PC-3 (cell line): ENCODE results near the gene TAS1R3. TPM values are rescaled to one million over a fixed set of nuclear protein-coding genes. Genes with fewer than 3 reads are reported as not detected.

Experiments used
- ATAC-seq: fragments of 200-7000 bp; cut with Tn5 transposase; 2 replicates; pipeline ENCODE4 v1.9.1; 2020; ENCODE audit warnings: mild to moderate bottlenecking, moderate library complexity
- BruUV-seq: library from RNA; stranded (reverse); fragments of 400-500 nt; replicated peaks from 2 replicates; lab custom pipeline; 2021; lab: Mats Ljungman, UMichigan
- CTCF ChIA-PET: fragments of 300-600 bp; sonication (Branson Sonifier 250); formaldehyde crosslinking; loops from one replicate; lab custom pipeline; 2022; ENCODE audit warnings: antibody characterized with exemption; lab: Charles Lee
- POLR2A ChIA-PET: fragments of 300-600 bp; sonication (Branson Sonifier 250); formaldehyde crosslinking; loops from one replicate; lab custom pipeline; 2022; ENCODE audit warnings: antibody characterized with exemption; ENCODE audit not compliant: unreplicated experiment; lab: Charles Lee
- DNase-seq: peaks from one replicate; pipeline ENCODE4 v3.0.0-alpha.2; 2015
- H2AFZ ChIP-seq: fragments of 300-600 bp; sonication (generic); 2 replicates; pipeline ENCODE4 v1.6.0; 2016; ENCODE audit warnings: antibody characterized with exemption, low read length
- H3F3A ChIP-seq: fragments of 300-600 bp; sonication (generic); one replicate; pipeline ENCODE4 v1.6.0; 2017; ENCODE audit warnings: antibody characterized with exemption, low read length, control low read depth, mild to moderate bottlenecking; ENCODE audit not compliant: unreplicated experiment
- H3K27ac ChIP-seq: fragments of 300-600 bp; sonication (generic); 2 replicates; pipeline ENCODE4 v1.5.1; 2016; ENCODE audit warnings: mild to moderate bottlenecking, low read length
- H3K27me3 ChIP-seq: fragments of 300-600 bp; sonication (generic); 2 replicates; pipeline ENCODE4 v1.6.1; 2016; ENCODE audit warnings: low read length, mixed read lengths
- H3K36me3 ChIP-seq: fragments of 300-600 bp; sonication (generic); 2 replicates; pipeline ENCODE4 v1.6.1; 2016; ENCODE audit warnings: low read depth, mixed run types, low read length, mixed read lengths
- H3K4me1 ChIP-seq: fragments of 300-600 bp; sonication (generic); 2 replicates; pipeline ENCODE4 v1.5.1; 2016; ENCODE audit warnings: low read length; ENCODE audit not compliant: insufficient read depth
- H3K4me2 ChIP-seq: fragments of 300-600 bp; sonication (generic); 2 replicates; pipeline ENCODE4 v1.6.0; 2016; ENCODE audit warnings: low read length
- H3K4me3 ChIP-seq: fragments of 300-600 bp; sonication (generic); 2 replicates; pipeline ENCODE4 v1.5.1; 2016; ENCODE audit warnings: mild to moderate bottlenecking, low read length, mixed read lengths
- H3K79me2 ChIP-seq: fragments of 300-600 bp; sonication (generic); 2 replicates; pipeline ENCODE4 v1.6.1; 2017; ENCODE audit warnings: low read length, mixed read lengths
- H3K9ac ChIP-seq: fragments of 300-600 bp; sonication (generic); 2 replicates; pipeline ENCODE4 v1.6.0; 2016; ENCODE audit warnings: mild to moderate bottlenecking, low read length
- H3K9me2 ChIP-seq: fragments of 300-600 bp; sonication (generic); replicated peaks from 2 replicates; pipeline ENCODE4 v1.6.1; 2016; ENCODE audit warnings: mixed run types, low read length, mixed read lengths
- H3K9me3 ChIP-seq: fragments of 300-600 bp; sonication (generic); 2 replicates; pipeline ENCODE4 v1.6.1; 2016; ENCODE audit warnings: low read length, mixed read lengths
- H4K20me1 ChIP-seq: fragments of 300-600 bp; sonication (generic); 2 replicates; pipeline ENCODE4 v1.6.1; 2016; ENCODE audit warnings: low read length, mixed read lengths
- CTCF ChIP-seq: fragments of 300-600 bp; sonication (generic); conservative IDR thresholded peaks from 2 replicates; pipeline ENCODE4 v1.5.1; 2017; ENCODE audit warnings: antibody characterized with exemption, low read depth, mild to moderate bottlenecking, low read length
- EZH2 ChIP-seq: fragments of 300-600 bp; sonication (generic); IDR thresholded peaks from one replicate; pipeline ENCODE4 v1.6.1; 2017; ENCODE audit warnings: antibody characterized with exemption, mild to moderate bottlenecking, low read length; ENCODE audit not compliant: unreplicated experiment
- EZH2phosphoT487 ChIP-seq: fragments of 300-600 bp; sonication (generic); IDR thresholded peaks from 2 replicates; pipeline ENCODE4 v1.6.1; 2018; ENCODE audit warnings: mild to moderate bottlenecking, antibody characterized with exemption, low read length, borderline replicate concordance
- intact Hi-C: fragments of 100-400 bp; cut with micrococcal nuclease; formaldehyde crosslinking; loops from 2 replicates; pipeline ENCODE4 v1.9.0; 2023
- total RNA-seq: library from RNA; depleted of rRNA; stranded (reverse); fragments of >200 nt; gene quantifications from 2 replicates; pipeline ENCODE4 v1.2.3, GENCODE V29; 2014

TAS1R3 gene
- total RNA-seq, 1 experiment from 2014 or later: 1.9 TPM

DNA sequence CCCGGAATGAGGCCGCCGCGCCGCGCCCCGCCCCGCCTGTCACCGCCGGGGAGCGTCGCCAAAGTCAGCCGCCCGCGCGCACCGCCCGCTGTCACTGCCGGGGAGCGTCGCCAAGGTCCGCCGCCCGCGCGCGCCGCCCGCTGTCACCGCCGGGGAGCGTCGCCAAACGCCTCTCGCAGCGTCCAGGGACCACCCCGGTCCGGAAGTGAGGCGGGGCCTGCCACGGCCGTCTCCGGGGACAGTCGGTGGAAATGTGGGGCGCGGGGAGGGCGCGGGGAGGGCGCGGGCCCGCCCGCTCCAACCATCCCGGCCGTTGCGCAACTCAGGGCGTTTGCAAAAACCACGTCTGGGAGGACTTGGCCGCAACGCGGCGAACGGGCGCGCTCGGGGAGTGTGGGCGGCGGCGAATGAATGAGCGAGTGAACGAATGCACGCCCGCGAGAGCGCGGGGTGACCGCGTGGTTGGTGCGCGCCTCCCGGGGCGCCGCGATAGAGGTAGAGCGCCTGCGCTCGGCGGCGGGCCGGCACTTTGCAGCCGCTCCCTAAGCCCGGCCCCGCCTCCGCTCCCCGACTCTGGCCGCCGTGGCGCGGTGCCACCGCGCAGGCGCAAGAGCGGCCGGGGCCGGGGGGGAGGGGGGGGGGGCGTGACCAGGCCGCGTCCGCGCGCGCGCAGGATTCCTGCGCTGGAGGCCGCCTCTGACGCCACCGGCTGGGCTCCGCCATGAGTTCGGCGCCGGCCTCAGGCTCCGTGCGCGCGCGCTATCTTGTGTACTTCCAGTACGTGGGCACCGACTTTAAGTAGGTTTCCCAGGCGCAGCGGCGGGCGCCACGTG lies 22.9 kb upstream of the TAS1R3 start, which contains the start of the genes ACAP3 and PUSL1:
Gene ACAP3, minus strand, starts transcription at position 8 of the 833 bp plus-strand sequence. CDS start 115 bp downstream, outside the sequence.
Gene PUSL1, plus strand, starts transcription at position 675 of the 833 bp plus-strand sequence. Its CDS starts 47 bp downstream, at position 722.
- Histone ChIP-seq H3F3A (no peaks in the 10 kb centered on the region), H3K36me3 (peaks cover 15% of the 10 kb centered on the region; the same call in 1 of the 2 replicates), H2AFZ (peak within 1 kb of the TSS; percentile 89), H3K9me2 (no peaks in the 10 kb centered on the region), H3K27ac (peak within 1 kb of the TSS; percentile 78), H3K79me2 (peaks cover 66% of the 10 kb centered on the region), H3K4me1 (peaks cover 33% of the 10 kb centered on the region), H3K9me3 (no peaks in the 10 kb centered on the region), H3K9ac (peak within 1 kb of the TSS; percentile 93), H4K20me1 (peaks cover 11% of the 10 kb centered on the region), H3K4me3 (peak within 1 kb of the TSS; percentile 97), H3K4me2 (peak within 1 kb of the TSS; percentile 98), H3K27me3 (no peaks in the 10 kb centered on the region)
- BruUV-seq: no TSS peak
- TF ChIP-seq EZH2phosphoT487 (peak; percentile 90), EZH2 (no peak), CTCF (0 out of 2 replicates have a peak, but pooled peaks have one; percentile 10)
- peak; percentile 97 for DNase-seq
- POLR2A ChIA-PET: no interaction called here
- ATAC-seq: peak; percentile 40
- intact Hi-C loops: loop anchor here (2.0 kb wide), 1 partner anchor 41 kb away; the partner anchor contains the start of gene DVL1
- CTCF ChIA-PET: no interaction called here

DNA sequence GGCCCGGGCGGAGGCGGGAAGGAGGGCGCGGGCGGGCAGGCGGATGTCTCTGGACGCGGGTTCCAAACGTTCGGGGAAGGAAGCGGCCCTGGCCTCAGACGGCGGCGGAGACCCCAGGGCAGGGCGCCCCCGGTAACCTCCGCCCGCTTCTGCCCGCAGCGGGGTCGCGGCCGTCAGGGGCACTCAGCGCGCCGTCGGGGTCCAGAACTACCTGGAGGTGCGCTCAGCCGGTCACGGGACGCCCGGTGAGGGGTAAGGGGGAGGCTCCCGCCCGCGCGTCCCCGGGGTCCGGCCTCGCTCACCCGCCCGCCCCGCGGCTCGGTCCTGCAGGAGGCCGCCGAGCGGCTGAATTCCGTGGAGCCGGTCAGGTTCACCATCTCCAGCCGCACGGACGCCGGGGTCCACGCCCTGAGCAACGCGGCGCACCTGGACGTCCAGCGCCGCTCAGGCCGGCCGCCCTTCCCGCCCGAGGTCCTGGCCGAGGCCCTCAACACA lies 22.3 kb upstream of the TAS1R3 start:
- DNase-seq: no peak
- H3K27ac ChIP-seq: peak overlapping the region; percentile 60
- ChIA-PET POLR2A (interaction anchor here (0.6 kb wide), 1 partner anchor 25 kb away, joined by 4 read pairs; no protein-coding TSS in a partner anchor), CTCF (no interaction called here)
- no peaks in the 10 kb centered on the region for H3K9me3 ChIP-seq
- H3K9ac ChIP-seq: peak overlapping the region; percentile 93
- H3K4me3 ChIP-seq: peak overlapping the region; percentile 96
- peaks cover 63% of the 10 kb centered on the region for H3K79me2 ChIP-seq
- intact Hi-C loops: loop anchor here (2.0 kb wide), 1 partner anchor 40 kb away; the partner anchor contains the start of gene DVL1
- ATAC-seq: peak; percentile 2
- H3K9me2 ChIP-seq: no peaks in the 10 kb centered on the region
- H3K27me3 ChIP-seq: no peaks in the 10 kb centered on the region
- peaks cover 11% of the 10 kb centered on the region for H4K20me1 ChIP-seq
- peaks cover 33% of the 10 kb centered on the region for H3K4me1 ChIP-seq
- no peaks in the 10 kb centered on the region for H3F3A ChIP-seq
- peak overlapping the region; percentile 83 for H2AFZ ChIP-seq
- TF ChIP-seq EZH2: no peak
- TF ChIP-seq CTCF: no peak
- TF ChIP-seq EZH2phosphoT487: no peak
- BruUV-seq: TSS peak; percentile 27
- H3K36me3 ChIP-seq: peaks cover 22% of the 10 kb centered on the region; the same call in 1 of the 2 replicates
- H3K4me2 ChIP-seq: peak overlapping the region; percentile 95
